ENCODE measurements around the gene HKDC1. TPM values are rescaled to one million over a fixed set of nuclear protein-coding genes. Genes with fewer than 3 reads are reported as not detected.

The HKDC1 gene
- total and polyA plus RNA-seq, 12 donors, result under 0.01 to 0.67 (median 0.15) TPM; not detected in 6

GRCh38 chr10:69262292-69262751, 42.2 kb downstream of the HKDC1 start:
- Histone ChIP-seq H3K4me3 (no peak overlapping the region), H3K9me3 (replicated peaks in 1 of 3) (no peaks in the 10 kb centered on the region), H3K27ac (no peak overlapping the region), H3K27me3 (no peaks in the 10 kb centered on the region), H3K4me1 (replicated peaks in 1 of 2) (no peaks in the 10 kb centered on the region), H3K36me3 (replicated peaks in 1 of 2) (no peaks in the 10 kb centered on the region)
- intact Hi-C loops (cut with DNase I), result no loop called here
- TF ChIP-seq CTCF (IDR thresholded peaks at IDR 0.05) (no peak), POLR2A (IDR thresholded peaks at IDR 0.05) (no peak)
- no peak for DNase-seq
- WGBS, 4 donors, result 77 to 90% (median 83%) methylated on average over 3 of the region's 3 CpGs

DNA sequence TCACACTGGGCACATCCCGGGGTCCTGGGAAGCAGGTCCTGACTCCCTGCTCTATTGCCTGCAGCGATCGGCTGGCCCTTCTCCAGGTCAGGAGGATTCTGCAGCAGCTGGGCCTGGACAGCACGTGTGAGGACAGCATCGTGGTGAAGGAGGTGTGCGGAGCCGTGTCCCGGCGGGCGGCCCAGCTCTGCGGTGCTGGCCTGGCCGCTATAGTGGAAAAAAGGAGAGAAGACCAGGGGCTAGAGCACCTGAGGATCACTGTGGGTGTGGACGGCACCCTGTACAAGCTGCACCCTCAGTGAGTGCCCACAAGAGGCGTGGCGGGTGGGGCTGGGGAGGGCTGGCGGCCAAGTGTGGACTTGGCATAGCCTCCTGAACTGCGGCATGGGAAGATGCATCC, 45.4 kb downstream of the HKDC1 start:
- no peaks in the 10 kb centered on the region for H3K36me3 ChIP-seq (replicated peaks in 1 of 2)
- H3K9me3 ChIP-seq (replicated peaks in 1 of 3), result no peaks in the 10 kb centered on the region
- intact Hi-C loops (cut with DNase I), result no loop called here
- H3K4me1 ChIP-seq (replicated peaks in 1 of 2), result no peaks in the 10 kb centered on the region
- H3K27me3 ChIP-seq, result no peaks in the 10 kb centered on the region
- DNase-seq, result no peak
- no peak overlapping the region for H3K27ac ChIP-seq
- WGBS, 4 donors, result 78 to 96% (median 93%) methylated on average over 4 to 17 of the region's 17 CpGs
- no peak overlapping the region for H3K4me3 ChIP-seq
- TF ChIP-seq CTCF (IDR thresholded peaks at IDR 0.05) (no peak), POLR2A (IDR thresholded peaks at IDR 0.05) (no peak)

DNA sequence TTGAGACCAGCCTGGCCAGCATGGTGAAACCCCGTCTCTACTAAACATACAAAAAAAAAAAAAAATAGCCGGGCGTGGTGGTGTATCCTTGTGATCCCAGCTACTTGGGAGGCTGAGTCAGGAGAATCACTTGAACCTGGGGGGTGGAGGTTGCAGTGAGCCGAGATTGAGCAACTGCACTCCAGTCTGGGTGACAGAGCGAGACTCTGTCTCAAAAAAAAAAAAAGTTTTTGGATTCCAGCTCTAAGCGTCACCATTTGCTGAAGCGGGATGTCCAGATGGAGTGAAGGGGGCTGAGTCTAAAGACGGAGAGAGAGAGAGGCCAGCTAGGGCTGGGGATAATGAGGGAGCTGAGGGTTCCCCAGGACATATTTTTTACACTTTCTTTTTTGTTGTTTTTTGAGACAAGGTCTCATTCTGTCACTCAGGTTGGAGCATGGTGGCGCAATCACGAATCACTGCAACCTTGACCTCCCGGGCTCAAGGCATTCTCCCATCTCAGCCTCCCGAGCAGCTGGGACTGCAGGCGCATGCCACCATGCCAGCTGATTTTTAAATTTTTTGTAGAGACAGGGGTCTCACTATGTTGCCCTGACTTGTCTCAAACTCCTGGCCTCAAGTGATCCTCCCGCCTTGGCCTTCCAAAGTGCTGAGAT, 48.8 kb downstream of the HKDC1 start:
- Histone ChIP-seq H3K27ac (no peak overlapping the region), H3K4me1 (replicated peaks in 1 of 2) (no peaks in the 10 kb centered on the region), H3K4me3 (no peak overlapping the region), H3K36me3 (replicated peaks in 1 of 2) (no peaks in the 10 kb centered on the region), H3K9me3 (replicated peaks in 1 of 3) (no peaks in the 10 kb centered on the region), H3K27me3 (no peaks in the 10 kb centered on the region)
- intact Hi-C loops (cut with DNase I), result no loop called here
- 79 to 86% (median 80%) methylated on average over 14 of the region's 14 CpGs for WGBS, 4 donors
- no peak for DNase-seq
- TF ChIP-seq CTCF (IDR thresholded peaks at IDR 0.05) (no peak), POLR2A (IDR thresholded peaks at IDR 0.05) (no peak)

GRCh38 chr10:69269761-69270160, 49.6 kb downstream of the HKDC1 start:
- Histone ChIP-seq H3K4me3 (no peak overlapping the region), H3K27me3 (no peaks in the 10 kb centered on the region), H3K36me3 (replicated peaks in 1 of 2) (no peaks in the 10 kb centered on the region), H3K4me1 (replicated peaks in 1 of 2) (no peaks in the 10 kb centered on the region), H3K27ac (no peak overlapping the region), H3K9me3 (replicated peaks in 1 of 3) (no peaks in the 10 kb centered on the region)
- WGBS, 4 donors, result 30 to 64% (median 48%) methylated on average over 2 of the region's 2 CpGs
- DNase-seq, result no peak
- intact Hi-C loops (cut with DNase I), result no loop called here
- no peak for TF ChIP-seq CTCF (IDR thresholded peaks at IDR 0.05)
- TF ChIP-seq POLR2A (IDR thresholded peaks at IDR 0.05), result no peak
